ENCODE results near the gene PHAF1. TPM values are rescaled to one million over a fixed set of nuclear protein-coding genes. Genes with fewer than 3 reads are reported as not detected.

PHAF1 gene
- total RNA-seq, 2 donors from 2014 or later: 10.0 to 14.0 TPM

DNA sequence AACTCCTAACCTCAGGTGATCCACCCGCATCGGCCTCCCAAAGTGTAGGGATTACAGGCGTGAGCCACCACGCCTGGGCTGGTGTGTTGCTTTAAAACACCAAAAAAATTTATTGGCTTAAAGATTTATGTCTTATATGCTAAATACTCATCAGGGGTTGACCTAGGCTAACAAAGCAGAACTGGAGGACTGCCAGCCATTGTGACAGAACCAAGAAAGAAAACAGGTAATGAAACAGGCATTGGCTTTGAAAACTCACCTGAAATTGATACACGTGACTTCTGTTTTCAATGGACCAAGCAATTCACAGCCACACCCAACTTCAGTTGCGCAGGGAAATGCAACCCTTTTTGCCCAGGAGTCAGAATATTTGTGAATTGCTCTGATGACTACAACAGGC is 4.9 kb upstream of the PHAF1 start:
- intact Hi-C loops (cut with DNase I): no loop called here
- DNase-seq: peak; percentile 70
- Histone ChIP-seq H3K36me3 (no peaks in the 10 kb centered on the region), H3K9me3 (no peaks in the 10 kb centered on the region), H3K27me3 (no peaks in the 10 kb centered on the region), H3K9ac (ENCODE audit: low read depth in 2 of 2, low read length in 2 of 2) (no peak overlapping the region), H3K4me3 (no peak overlapping the region), H3K4me1 (no peaks in the 10 kb centered on the region), H3K27ac (peak overlapping the region; percentile 30)
- TF ChIP-seq, protein P1, sequence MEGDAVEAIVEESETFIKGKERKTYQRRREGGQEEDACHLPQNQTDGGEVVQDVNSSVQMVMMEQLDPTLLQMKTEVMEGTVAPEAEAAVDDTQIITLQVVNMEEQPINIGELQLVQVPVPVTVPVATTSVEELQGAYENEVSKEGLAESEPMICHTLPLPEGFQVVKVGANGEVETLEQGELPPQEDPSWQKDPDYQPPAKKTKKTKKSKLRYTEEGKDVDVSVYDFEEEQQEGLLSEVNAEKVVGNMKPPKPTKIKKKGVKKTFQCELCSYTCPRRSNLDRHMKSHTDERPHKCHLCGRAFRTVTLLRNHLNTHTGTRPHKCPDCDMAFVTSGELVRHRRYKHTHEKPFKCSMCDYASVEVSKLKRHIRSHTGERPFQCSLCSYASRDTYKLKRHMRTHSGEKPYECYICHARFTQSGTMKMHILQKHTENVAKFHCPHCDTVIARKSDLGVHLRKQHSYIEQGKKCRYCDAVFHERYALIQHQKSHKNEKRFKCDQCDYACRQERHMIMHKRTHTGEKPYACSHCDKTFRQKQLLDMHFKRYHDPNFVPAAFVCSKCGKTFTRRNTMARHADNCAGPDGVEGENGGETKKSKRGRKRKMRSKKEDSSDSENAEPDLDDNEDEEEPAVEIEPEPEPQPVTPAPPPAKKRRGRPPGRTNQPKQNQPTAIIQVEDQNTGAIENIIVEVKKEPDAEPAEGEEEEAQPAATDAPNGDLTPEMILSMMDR (IDR thresholded peaks at IDR 0.05): no peak

DNA sequence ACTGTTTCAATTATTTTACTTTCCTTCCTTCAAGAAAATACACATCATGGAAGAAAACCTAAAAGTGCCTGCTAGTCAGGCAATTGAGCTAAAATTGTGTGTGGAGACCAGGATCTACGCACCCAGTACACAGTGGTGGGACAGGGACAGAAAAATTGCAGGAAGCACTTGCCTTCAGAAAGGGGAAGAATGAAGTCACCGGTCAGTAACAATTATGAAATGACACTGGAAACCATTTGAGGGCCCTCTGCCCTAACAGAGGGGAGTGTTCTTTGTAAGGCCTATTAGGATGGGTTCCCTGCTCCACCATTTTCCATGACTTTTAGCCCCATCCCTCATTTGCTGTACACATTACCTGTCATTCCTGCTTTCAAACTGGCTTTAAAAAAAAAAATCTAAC is 4.5 kb upstream of the PHAF1 start:
- Histone ChIP-seq H3K4me3 (no peak overlapping the region), H3K9me3 (no peaks in the 10 kb centered on the region), H3K27ac (peak overlapping the region; percentile 30), H3K36me3 (no peaks in the 10 kb centered on the region), H3K4me1 (no peaks in the 10 kb centered on the region), H3K9ac (ENCODE audit: low read depth in 2 of 2, low read length in 2 of 2) (no peak overlapping the region), H3K27me3 (no peaks in the 10 kb centered on the region)
- intact Hi-C loops (cut with DNase I): no loop called here
- TF ChIP-seq, protein P1 (IDR thresholded peaks at IDR 0.05): no peak
- no peak for DNase-seq

DNA sequence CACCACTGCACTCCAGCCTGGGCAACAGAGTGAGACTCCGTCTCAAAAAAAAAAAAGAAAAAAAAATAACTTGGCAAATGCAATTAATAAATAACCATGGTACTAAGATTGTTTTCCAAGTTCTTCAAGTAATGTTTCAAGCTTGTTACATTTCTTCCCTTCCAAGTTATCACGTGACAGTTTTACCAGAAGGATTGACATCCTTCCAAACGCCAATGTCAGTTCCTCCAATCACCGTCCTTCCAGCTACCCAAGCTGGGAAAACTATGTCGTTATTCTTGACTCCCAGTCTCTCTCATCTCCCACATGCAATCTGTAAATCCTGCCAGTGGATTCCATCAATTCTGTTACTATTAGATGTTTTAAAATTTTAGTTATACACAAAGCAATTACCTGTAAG is 3.9 kb upstream of the PHAF1 start:
- H3K27me3 ChIP-seq: no peaks in the 10 kb centered on the region
- H3K36me3 ChIP-seq: no peaks in the 10 kb centered on the region
- H3K4me3 ChIP-seq: no peak overlapping the region
- intact Hi-C loops (cut with DNase I): no loop called here
- H3K27ac ChIP-seq: no peak overlapping the region
- no peaks in the 10 kb centered on the region for H3K9me3 ChIP-seq
- H3K9ac ChIP-seq (ENCODE audit: low read depth in 2 of 2, low read length in 2 of 2): no peak overlapping the region
- TF ChIP-seq, protein P1 (IDR thresholded peaks at IDR 0.05): no peak
- H3K4me1 ChIP-seq: peaks cover 4% of the 10 kb centered on the region
- no peak for DNase-seq

DNA sequence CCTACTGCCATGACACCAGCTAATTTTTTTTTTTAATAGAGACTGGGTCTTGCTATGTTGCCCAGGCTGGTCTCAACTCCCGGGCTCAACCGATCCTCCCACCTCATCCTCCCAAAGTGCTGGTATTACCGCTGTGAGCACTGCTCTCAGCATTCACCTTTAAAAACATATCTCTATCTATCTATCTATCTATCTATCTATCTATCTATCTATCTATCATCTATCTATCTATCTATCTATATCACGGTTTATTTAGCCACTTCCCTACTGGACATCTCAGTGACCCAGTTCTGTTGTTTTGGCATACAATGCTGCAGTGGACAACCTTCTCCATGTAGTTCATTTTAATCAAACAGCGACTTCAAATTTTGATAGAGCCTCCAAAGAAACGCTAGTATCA is 1.3 kb upstream of the PHAF1 start:
- no peak overlapping the region for H3K4me3 ChIP-seq
- peaks cover 17% of the 10 kb centered on the region for H3K4me1 ChIP-seq
- no peak overlapping the region for H3K27ac ChIP-seq
- H3K9me3 ChIP-seq: no peaks in the 10 kb centered on the region
- H3K9ac ChIP-seq (ENCODE audit: low read depth in 2 of 2, low read length in 2 of 2): no peak overlapping the region
- no peaks in the 10 kb centered on the region for H3K27me3 ChIP-seq
- DNase-seq: no peak
- TF ChIP-seq, protein P1 (IDR thresholded peaks at IDR 0.05): no peak
- H3K36me3 ChIP-seq: no peaks in the 10 kb centered on the region
- intact Hi-C loops (cut with DNase I): no loop called here

DNA sequence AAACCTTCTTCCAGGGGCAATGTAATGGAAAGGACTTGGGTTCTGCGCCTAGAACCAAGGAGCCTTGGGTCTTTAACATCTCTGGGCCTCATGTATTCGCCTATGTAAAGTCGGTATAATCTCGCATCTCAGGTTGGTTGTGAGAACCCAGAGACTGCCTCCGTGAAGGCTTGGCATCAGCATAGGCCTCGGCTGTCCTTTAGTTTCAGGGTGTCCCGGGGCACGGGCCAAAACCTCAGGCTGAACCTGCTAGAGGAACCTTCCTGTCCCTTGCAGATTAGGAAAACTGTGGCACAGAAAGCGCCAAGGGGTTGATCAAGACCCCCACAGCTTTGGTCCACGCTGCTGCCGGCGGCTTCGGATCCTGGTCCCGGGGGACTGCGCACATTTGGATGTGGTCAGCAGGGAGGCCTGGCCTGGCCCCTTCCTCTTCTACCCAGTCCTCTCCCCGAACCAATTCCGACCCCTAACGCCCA is 772 bp upstream of the PHAF1 start:
- peak overlapping the region; percentile 89 for H3K4me3 ChIP-seq
- TF ChIP-seq, protein P1 (IDR thresholded peaks at IDR 0.05): no peak
- intact Hi-C loops (cut with DNase I): no loop called here
- H3K9ac ChIP-seq (ENCODE audit: low read depth in 2 of 2, low read length in 2 of 2): peak overlapping the region; percentile 72 to 83
- H3K4me1 ChIP-seq: peaks cover 17% of the 10 kb centered on the region
- DNase-seq: no peak
- H3K36me3 ChIP-seq: no peaks in the 10 kb centered on the region
- peak overlapping the region; percentile 51 for H3K27ac ChIP-seq
- H3K27me3 ChIP-seq: no peaks in the 10 kb centered on the region
- H3K9me3 ChIP-seq: no peaks in the 10 kb centered on the region

Measured in colonic mucosa (tissue), 4 donors.